Stimulated activated CD4-positive, alpha-beta T cell treated with anti-CD3 and anti-CD28 coated beads, Interleukin-4, amount 100 ng/mL, for 24 hours (primary cell): ENCODE data around the gene ERBB4.
"Not testable (repeated sequence)": the region's sequence is repeated elsewhere in the genome, so short reads cannot be mapped to it uniquely, and the experiment has no call there.

Source experiments
- DNase-seq: peaks from one replicate; pipeline ENCODE4 v3.0.0-alpha.2; 2020

Gene ERBB4

GRCh38 chr2:212288308-212288707, 250.3 kb downstream of the ERBB4 start:
- DNase-seq, result no peak

GRCh38 chr2:212284166-212284565, 254.4 kb downstream of the ERBB4 start:
- DNase-seq, result no peak

GRCh38 chr2:212282671-212283261, 255.8 kb downstream of the ERBB4 start:
- DNase-seq, result no peak

- no peak for DNase-seq
Measured at GRCh38 chr2:212276813-212277212, 261.8 kb downstream of the ERBB4 start.

- no peak for DNase-seq
Measured at GRCh38 chr2:212274215-212274614, 264.4 kb downstream of the ERBB4 start.

- DNase-seq, result no peak
Measured at GRCh38 chr2:212271583-212271982, 267.0 kb downstream of the ERBB4 start.

- no peak for DNase-seq
Measured at GRCh38 chr2:212269005-212269404, 269.6 kb downstream of the ERBB4 start.

GRCh38 chr2:212266297-212266696, 272.3 kb downstream of the ERBB4 start:
- DNase-seq, result no peak

GRCh38 chr2:212265777-212266176, 272.8 kb downstream of the ERBB4 start:
- DNase-seq, result no peak

- DNase-seq, result no peak
Measured at GRCh38 chr2:212264187-212264586, 274.4 kb downstream of the ERBB4 start.

- DNase-seq, result no peak
Measured at GRCh38 chr2:212259226-212259625, 279.4 kb downstream of the ERBB4 start.

GRCh38 chr2:212254339-212254738, 284.3 kb downstream of the ERBB4 start:
- DNase-seq, result no peak

- DNase-seq, result no peak
Measured at GRCh38 chr2:212249451-212249850, 289.2 kb downstream of the ERBB4 start.

- DNase-seq, result no peak
Measured at GRCh38 chr2:212245880-212246279, 292.7 kb downstream of the ERBB4 start.

GRCh38 chr2:212242724-212243123, 295.9 kb downstream of the ERBB4 start:
- DNase-seq, result no peak

- DNase-seq, result not testable (repeated sequence)
Measured at GRCh38 chr2:212238152-212238551, 300.4 kb downstream of the ERBB4 start.

- DNase-seq, result no peak
Measured at GRCh38 chr2:212237350-212238095, 301.1 kb downstream of the ERBB4 start.

GRCh38 chr2:212228743-212229171, 309.8 kb downstream of the ERBB4 start:
- no peak for DNase-seq

- DNase-seq, result no peak
Measured at GRCh38 chr2:212227755-212228154, 310.8 kb downstream of the ERBB4 start.

- no peak for DNase-seq
Measured at GRCh38 chr2:212226114-212226513, 312.5 kb downstream of the ERBB4 start.

- DNase-seq, result no peak
Measured at GRCh38 chr2:212223696-212224095, 314.9 kb downstream of the ERBB4 start.

GRCh38 chr2:212213191-212213590, 325.4 kb downstream of the ERBB4 start:
- no peak for DNase-seq

GRCh38 chr2:212208467-212208866, 330.1 kb downstream of the ERBB4 start:
- no peak for DNase-seq

GRCh38 chr2:212197776-212198175, 340.8 kb downstream of the ERBB4 start:
- DNase-seq, result no peak

GRCh38 chr2:212195626-212196025, 343.0 kb downstream of the ERBB4 start:
- no peak for DNase-seq
